HCT116 (cell line): ENCODE results near the gene VCX2. TPM values are rescaled to one million over a fixed set of nuclear protein-coding genes. Genes with fewer than 3 reads are reported as not detected.

Source experiments
- ATAC-seq: fragments of 200-7000 bp; cut with Tn5 transposase; 2 replicates; pipeline ENCODE4 v1.9.1; 2020; ENCODE audit warnings: mild to moderate bottlenecking, moderate library complexity
- BruUV-seq: library from RNA; stranded (reverse); fragments of 400-500 nt; replicated peaks from 2 replicates; lab custom pipeline; 2021; lab: Mats Ljungman, UMichigan
- CTCF ChIA-PET: fragments of 300-600 bp; sonication (Branson Sonifier 250); formaldehyde crosslinking; loops from one replicate; lab custom pipeline; 2021; ENCODE audit warnings: antibody characterized with exemption; lab: Charles Lee
- POLR2A ChIA-PET: fragments of 300-600, 350-600 bp; sonication (Branson Sonifier 250); formaldehyde crosslinking; loops from one replicate; lab custom pipeline; 2021; ENCODE audit warnings: antibody characterized with exemption; lab: Charles Lee
- RAD21 ChIA-PET, 2 experiments: fragments of 300-600 bp; sonication (Branson Sonifier 250); formaldehyde crosslinking; loops; one replicate each; lab custom pipeline; 2023; ENCODE audit warnings: low total read pairs in 2 of 2; ENCODE audit not compliant: uncharacterized antibody in 2 of 2, unreplicated experiment in 2 of 2, low non-redundant PET in 1 of 2; lab: Charles Lee
- DNase-seq: peaks from one replicate; pipeline ENCODE4 v3.0.0-alpha.2; 2010; ENCODE audit warnings: low read depth, low spot score
- H2AFZ ChIP-seq: fragments of 200-600 bp; shearing (Covaris generic), sonication (generic); 2 replicates; pipeline ENCODE4 v1.6.1; 2017; ENCODE audit warnings: low read depth, mixed run types, mixed read lengths, antibody characterized with exemption, low read length; ENCODE audit not compliant: poor library complexity, severe bottlenecking
- H3K27ac ChIP-seq: 2 replicates; pipeline ENCODE4 v1.5.1; 2012; ENCODE audit warnings: low read depth, low read length
- H3K27me3 ChIP-seq: fragments of 200-600 bp; sonication (generic); 2 replicates; pipeline ENCODE4 v1.6.1; 2016; ENCODE audit warnings: mixed run types, low read length, mixed read lengths; ENCODE audit not compliant: insufficient read depth
- H3K36me3 ChIP-seq, 2 experiments: fragments of 200-500 bp in 1 of 2; fragments of 200-600 bp in 1 of 2; sonication (Bioruptor generic) in 1 of 2; sonication (generic) in 1 of 2; 2 replicates each; pipeline versions ENCODE4 v1.5.1 to v1.6.1; 2014 to 2016; ENCODE audit warnings: low read length in 2 of 2, inconsistent platforms in 1 of 2, mixed read lengths in 1 of 2, mixed run types in 1 of 2; ENCODE audit not compliant: insufficient read depth in 2 of 2, control insufficient read depth in 1 of 2
- H3K4me1 ChIP-seq, 2 experiments: fragments of 200-600 bp in 1 of 2; sonication (generic) in 1 of 2; 2 replicates each; pipeline versions ENCODE4 v1.5.1 to v1.6.1; 2012 to 2017; ENCODE audit warnings: low read length in 2 of 2, inconsistent platforms in 1 of 2, mild to moderate bottlenecking in 1 of 2, mixed read lengths in 1 of 2, mixed run types in 1 of 2, moderate library complexity in 1 of 2; ENCODE audit not compliant: insufficient read depth in 2 of 2, control insufficient read depth in 1 of 2
- H3K4me2 ChIP-seq: fragments of 200-600 bp; sonication (generic); 2 replicates; pipeline ENCODE4 v1.6.1; 2017; ENCODE audit warnings: mixed run types, low read length, mixed read lengths
- H3K4me3 ChIP-seq, 2 experiments: fragments of 200-600 bp in 1 of 2; sonication (generic) in 1 of 2; replicated peaks in 1 of 2; 2 replicates each; pipeline ENCODE4 v1.5.1; 2011 to 2016; ENCODE audit warnings: low read length in 2 of 2, control low read depth in 1 of 2, low read depth in 1 of 2, mild to moderate bottlenecking in 1 of 2, mixed read lengths in 1 of 2, mixed run types in 1 of 2
- H3K79me2 ChIP-seq: fragments of 200-600 bp; sonication (generic); 2 replicates; pipeline ENCODE4 v1.6.1; 2017; ENCODE audit warnings: mild to moderate bottlenecking, mixed run types, low read length, moderate library complexity, mixed read lengths; ENCODE audit not compliant: insufficient read depth
- H3K9ac ChIP-seq: fragments of 200-600 bp; sonication (generic); 2 replicates; pipeline ENCODE4 v1.6.1; 2016; ENCODE audit warnings: low read length, mixed read lengths
- H3K9me2 ChIP-seq: fragments of 200-600 bp; sonication (generic), shearing (Covaris generic); 2 replicates; pipeline ENCODE4 v1.6.1; 2017; ENCODE audit warnings: mixed run types, mild to moderate bottlenecking, moderate library complexity; ENCODE audit not compliant: insufficient read depth
- H3K9me3 ChIP-seq, 2 experiments: fragments of 200-500 bp in 1 of 2; fragments of 200-600 bp in 1 of 2; sonication (Bioruptor generic) in 1 of 2; sonication (generic) in 1 of 2; 2 replicates each; pipeline ENCODE4 v1.6.1; 2014 to 2017; ENCODE audit warnings: low read length in 2 of 2, mixed read lengths in 2 of 2, inconsistent platforms in 1 of 2, low read depth in 1 of 2, mild to moderate bottlenecking in 1 of 2, mixed run types in 1 of 2, moderate library complexity in 1 of 2; ENCODE audit not compliant: control insufficient read depth in 1 of 2, insufficient read depth in 1 of 2
- H4K20me1 ChIP-seq: fragments of 200-600 bp; sonication (generic), shearing (Covaris generic); 2 replicates; pipeline ENCODE4 v1.6.1; 2017; ENCODE audit warnings: mixed run types, mild to moderate bottlenecking, moderate library complexity; ENCODE audit not compliant: insufficient read depth
- CBX3 ChIP-seq: IDR thresholded peaks from 2 replicates; pipeline ENCODE4 v1.6.1; 2012; ENCODE audit warnings: low read depth
- CEBPB ChIP-seq: IDR thresholded peaks from 2 replicates; pipeline ENCODE4 v1.6.1; 2012; ENCODE audit warnings: low read depth
- EGR1 ChIP-seq: IDR thresholded peaks from 2 replicates; pipeline ENCODE4 v1.6.1; 2012; ENCODE audit warnings: low read depth
- ELF1 ChIP-seq: IDR thresholded peaks from 2 replicates; pipeline ENCODE4 v1.6.1; 2012; ENCODE audit warnings: low read depth, borderline replicate concordance
- EZH2 ChIP-seq: fragments of 200-600 bp; sonication (generic); IDR thresholded peaks from 2 replicates; pipeline ENCODE4 v1.6.1; 2017; ENCODE audit warnings: antibody characterized with exemption, mixed run types
- EZH2phosphoT487 ChIP-seq: fragments of 200-600 bp; IDR thresholded peaks from 2 replicates; pipeline ENCODE4 v1.6.1; 2018; ENCODE audit warnings: antibody characterized with exemption, borderline replicate concordance
- FOSL1 ChIP-seq: IDR thresholded peaks from 2 replicates; pipeline ENCODE4 v1.6.1; 2012; ENCODE audit warnings: low read depth
- JUND ChIP-seq: IDR thresholded peaks from 2 replicates; pipeline ENCODE4 v1.6.1; 2012
- POLR2A ChIP-seq: IDR thresholded peaks from 2 replicates; pipeline ENCODE4 v1.7.0; 2011; ENCODE audit warnings: borderline replicate concordance; ENCODE audit not compliant: insufficient read depth, insufficient read length; ENCODE audit errors: extremely low read depth
- RAD21 ChIP-seq: IDR thresholded peaks from 2 replicates; pipeline ENCODE4 v1.6.1; 2012; ENCODE audit warnings: low read depth, mild to moderate bottlenecking
- SP1 ChIP-seq: IDR thresholded peaks from 2 replicates; pipeline ENCODE4 v1.6.1; 2012; ENCODE audit warnings: low read depth
- YY1 ChIP-seq: IDR thresholded peaks from 2 replicates; pipeline ENCODE4 v1.6.1; 2011; ENCODE audit warnings: low read length, low read depth, moderate library complexity, mild to moderate bottlenecking; ENCODE audit not compliant: insufficient replicate concordance; ENCODE audit errors: extremely low read depth
- ZFX ChIP-seq: fragments of 450-650 bp; IDR thresholded peaks from 2 replicates; pipeline ENCODE4 v1.6.1; 2017
- ZNF274 ChIP-seq: fragments of 200-500 bp; sonication (Bioruptor generic); IDR thresholded peaks from 2 replicates; pipeline ENCODE4 v1.6.1; 2014; ENCODE audit warnings: mild to moderate bottlenecking, low read depth, low read length, inconsistent platforms
- intact Hi-C: fragments of 100-400 bp; cut with micrococcal nuclease; formaldehyde crosslinking; loops from 2 replicates; pipeline ENCODE4 v1.10.0; 2022
- total RNA-seq: library from RNA; stranded (reverse); gene quantifications from one replicate; pipeline ENCODE4 v1.2.1, GENCODE V29; 2021; ENCODE audit not compliant: unreplicated experiment
- TF ChIP-seq, protein P1 (sequence below): IDR thresholded peaks from 2 replicates; pipeline ENCODE4 v1.6.1; 2012
- TF ChIP-seq, protein P2 (sequence below), 3 experiments: fragments of 200-600 bp in 1 of 3; sonication (generic) in 1 of 3; IDR thresholded peaks in 2 of 3; conservative IDR thresholded peaks in 1 of 3; 2 replicates each; pipeline ENCODE4 v1.5.1; 2012 to 2017; ENCODE audit warnings: low read depth in 2 of 3, low read length in 2 of 3, antibody characterized with exemption in 1 of 3, borderline replicate concordance in 1 of 3, control low read depth in 1 of 3, mild to moderate bottlenecking in 1 of 3, mixed read lengths in 1 of 3, mixed run types in 1 of 3, moderate library complexity in 1 of 3; ENCODE audit not compliant: insufficient read depth in 1 of 3
- TF ChIP-seq, protein P3 (sequence below): IDR thresholded peaks from 2 replicates; pipeline ENCODE4 v1.6.1; 2012; ENCODE audit warnings: low read depth

VCX2 gene
- total RNA-seq, 1 experiment from 2014 or later: not detected

DNA sequence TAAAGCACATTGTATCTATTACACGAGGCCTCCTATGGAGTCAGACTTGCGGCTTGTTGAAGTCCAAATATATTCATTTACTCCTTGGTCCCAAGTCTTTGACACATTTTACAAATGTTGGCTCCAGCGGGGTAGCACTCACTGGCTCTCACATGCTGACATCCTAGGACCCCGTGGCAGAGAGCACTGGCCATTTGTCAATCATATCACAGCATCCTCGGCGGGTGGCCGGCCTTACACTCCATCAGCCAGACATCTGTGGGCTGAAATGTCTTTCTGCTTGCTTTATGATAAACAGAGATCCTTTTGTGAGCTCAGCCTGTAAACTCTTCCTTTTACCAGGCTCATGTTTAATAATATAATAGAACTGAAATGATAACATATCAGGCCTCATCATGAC lies 25.7 kb upstream of the VCX2 start (continued):
- TF ChIP-seq FOSL1: no peak
- no peak for TF ChIP-seq JUND
- no peak for TF ChIP-seq YY1
- no peak for TF ChIP-seq EZH2phosphoT487
- TF ChIP-seq CBX3: no peak
- no peak for TF ChIP-seq EZH2
- no peak for TF ChIP-seq ZFX
- TF ChIP-seq ZNF274: no peak

DNA sequence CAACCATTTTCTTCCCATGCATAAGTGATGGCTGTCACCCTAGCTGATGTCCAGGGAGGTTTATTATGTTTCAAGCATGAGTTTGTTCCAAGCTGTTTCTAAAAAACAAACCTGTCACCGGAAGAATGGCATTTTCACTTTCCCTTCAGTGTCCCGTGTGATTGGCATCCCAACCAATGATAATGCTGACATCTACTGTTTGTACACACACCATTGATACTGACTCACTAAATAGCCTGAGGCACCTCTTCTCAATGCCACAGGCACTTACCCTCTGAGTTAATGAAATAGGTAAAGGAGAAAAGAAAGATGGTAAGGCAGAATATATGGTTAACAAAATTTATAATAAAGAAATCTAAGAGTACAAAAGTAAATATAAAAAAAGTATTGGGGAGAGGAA lies 23.1 kb upstream of the VCX2 start:
- POLR2A ChIA-PET: no interaction called here
- intact Hi-C loops: no loop called here
- Histone ChIP-seq H3K4me1 (no peaks in the 10 kb centered on the region), H3K9ac (no peak overlapping the region), H3K27me3 (no peaks in the 10 kb centered on the region), H3K79me2 (no peaks in the 10 kb centered on the region), H3K36me3 (no peaks in the 10 kb centered on the region), H3K4me3 (no peak overlapping the region), H4K20me1 (no peaks in the 10 kb centered on the region), H3K9me2 (no peaks in the 10 kb centered on the region), H3K4me2 (no peak overlapping the region), H3K27ac (no peak overlapping the region), H2AFZ (no peak overlapping the region), H3K9me3 (no peaks in the 10 kb centered on the region)
- ATAC-seq (no peak), DNase-seq (no peak)
- CTCF ChIA-PET: no interaction called here
- no TSS peak for BruUV-seq
- RAD21 ChIA-PET: no interaction called here
- no peak for TF ChIP-seq CEBPB
- no peak for TF ChIP-seq EGR1

DNA sequence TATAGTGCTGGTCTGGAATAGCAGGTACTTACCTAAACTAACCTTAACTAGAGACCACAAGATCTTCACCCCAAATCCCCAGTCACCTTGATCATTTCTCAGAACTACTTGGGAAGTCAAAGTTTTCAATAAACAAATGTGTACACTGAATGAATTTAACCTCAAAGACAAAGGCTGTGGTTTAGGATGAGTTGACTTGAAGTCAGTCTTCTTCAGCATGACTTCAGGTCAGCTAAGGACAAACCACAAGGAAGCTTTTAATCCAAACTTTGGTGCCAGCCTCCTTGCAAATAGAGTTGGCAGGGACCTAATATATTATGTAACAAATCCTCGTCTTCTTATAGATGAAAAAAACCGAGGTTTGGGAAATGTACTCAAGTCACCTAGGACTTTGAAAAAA lies 21.2 kb upstream of the VCX2 start:
- no peak overlapping the region for H3K4me2 ChIP-seq
- H2AFZ ChIP-seq: no peak overlapping the region
- no peaks in the 10 kb centered on the region for H4K20me1 ChIP-seq
- no peaks in the 10 kb centered on the region for H3K4me1 ChIP-seq
- no peak for DNase-seq
- no TSS peak for BruUV-seq
- no peaks in the 10 kb centered on the region for H3K9me2 ChIP-seq
- no peak for ATAC-seq
- H3K36me3 ChIP-seq: no peaks in the 10 kb centered on the region
- H3K79me2 ChIP-seq: no peaks in the 10 kb centered on the region
- H3K27me3 ChIP-seq: no peaks in the 10 kb centered on the region
- POLR2A ChIA-PET: no interaction called here
- H3K4me3 ChIP-seq: no peak overlapping the region
- RAD21 ChIA-PET: no interaction called here
- intact Hi-C loops: no loop called here
- CTCF ChIA-PET: no interaction called here
- H3K9me3 ChIP-seq: no peaks in the 10 kb centered on the region
- H3K27ac ChIP-seq: no peak overlapping the region
- H3K9ac ChIP-seq: no peak overlapping the region
- TF ChIP-seq, protein P1, sequence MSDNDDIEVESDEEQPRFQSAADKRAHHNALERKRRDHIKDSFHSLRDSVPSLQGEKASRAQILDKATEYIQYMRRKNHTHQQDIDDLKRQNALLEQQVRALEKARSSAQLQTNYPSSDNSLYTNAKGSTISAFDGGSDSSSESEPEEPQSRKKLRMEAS: no peak
- TF ChIP-seq ELF1 (no peak), RAD21 (no peak), ZFX (no peak), SP1 (no peak), ZNF274 (no peak), POLR2A (no peak)
- TF ChIP-seq, protein P2, sequence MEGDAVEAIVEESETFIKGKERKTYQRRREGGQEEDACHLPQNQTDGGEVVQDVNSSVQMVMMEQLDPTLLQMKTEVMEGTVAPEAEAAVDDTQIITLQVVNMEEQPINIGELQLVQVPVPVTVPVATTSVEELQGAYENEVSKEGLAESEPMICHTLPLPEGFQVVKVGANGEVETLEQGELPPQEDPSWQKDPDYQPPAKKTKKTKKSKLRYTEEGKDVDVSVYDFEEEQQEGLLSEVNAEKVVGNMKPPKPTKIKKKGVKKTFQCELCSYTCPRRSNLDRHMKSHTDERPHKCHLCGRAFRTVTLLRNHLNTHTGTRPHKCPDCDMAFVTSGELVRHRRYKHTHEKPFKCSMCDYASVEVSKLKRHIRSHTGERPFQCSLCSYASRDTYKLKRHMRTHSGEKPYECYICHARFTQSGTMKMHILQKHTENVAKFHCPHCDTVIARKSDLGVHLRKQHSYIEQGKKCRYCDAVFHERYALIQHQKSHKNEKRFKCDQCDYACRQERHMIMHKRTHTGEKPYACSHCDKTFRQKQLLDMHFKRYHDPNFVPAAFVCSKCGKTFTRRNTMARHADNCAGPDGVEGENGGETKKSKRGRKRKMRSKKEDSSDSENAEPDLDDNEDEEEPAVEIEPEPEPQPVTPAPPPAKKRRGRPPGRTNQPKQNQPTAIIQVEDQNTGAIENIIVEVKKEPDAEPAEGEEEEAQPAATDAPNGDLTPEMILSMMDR (IDR thresholded peaks at IDR 0.05 in 2 of 3, conservative IDR thresholded peaks at IDR 0.05 in 1 of 3; ENCODE audit: borderline replicate concordance in 1 of 3, insufficient read depth in 1 of 3, low read depth in 2 of 3, low read length in 2 of 3): no peak
- TF ChIP-seq, protein P3, sequence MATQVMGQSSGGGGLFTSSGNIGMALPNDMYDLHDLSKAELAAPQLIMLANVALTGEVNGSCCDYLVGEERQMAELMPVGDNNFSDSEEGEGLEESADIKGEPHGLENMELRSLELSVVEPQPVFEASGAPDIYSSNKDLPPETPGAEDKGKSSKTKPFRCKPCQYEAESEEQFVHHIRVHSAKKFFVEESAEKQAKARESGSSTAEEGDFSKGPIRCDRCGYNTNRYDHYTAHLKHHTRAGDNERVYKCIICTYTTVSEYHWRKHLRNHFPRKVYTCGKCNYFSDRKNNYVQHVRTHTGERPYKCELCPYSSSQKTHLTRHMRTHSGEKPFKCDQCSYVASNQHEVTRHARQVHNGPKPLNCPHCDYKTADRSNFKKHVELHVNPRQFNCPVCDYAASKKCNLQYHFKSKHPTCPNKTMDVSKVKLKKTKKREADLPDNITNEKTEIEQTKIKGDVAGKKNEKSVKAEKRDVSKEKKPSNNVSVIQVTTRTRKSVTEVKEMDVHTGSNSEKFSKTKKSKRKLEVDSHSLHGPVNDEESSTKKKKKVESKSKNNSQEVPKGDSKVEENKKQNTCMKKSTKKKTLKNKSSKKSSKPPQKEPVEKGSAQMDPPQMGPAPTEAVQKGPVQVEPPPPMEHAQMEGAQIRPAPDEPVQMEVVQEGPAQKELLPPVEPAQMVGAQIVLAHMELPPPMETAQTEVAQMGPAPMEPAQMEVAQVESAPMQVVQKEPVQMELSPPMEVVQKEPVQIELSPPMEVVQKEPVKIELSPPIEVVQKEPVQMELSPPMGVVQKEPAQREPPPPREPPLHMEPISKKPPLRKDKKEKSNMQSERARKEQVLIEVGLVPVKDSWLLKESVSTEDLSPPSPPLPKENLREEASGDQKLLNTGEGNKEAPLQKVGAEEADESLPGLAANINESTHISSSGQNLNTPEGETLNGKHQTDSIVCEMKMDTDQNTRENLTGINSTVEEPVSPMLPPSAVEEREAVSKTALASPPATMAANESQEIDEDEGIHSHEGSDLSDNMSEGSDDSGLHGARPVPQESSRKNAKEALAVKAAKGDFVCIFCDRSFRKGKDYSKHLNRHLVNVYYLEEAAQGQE: no peak
